Activated T-cell treated with anti-CD3 and anti-CD28 coated beads, Interleukin-2, amount 50 U/mL, for 4 hours (primary cell): ENCODE measurements around the gene ALDH3A2. TPM values are rescaled to one million over a fixed set of nuclear protein-coding genes. Genes with fewer than 3 reads are reported as not detected.
A peak's percentile ranks its signal among the peaks of the same experiment; 100 is the strongest.

Experiments used
- ATAC-seq, 2 donors: fragments of 200-7000 bp; cut with Tn5 transposase; one replicate each; pipeline ENCODE4 v1.10.0; 2021
- DNase-seq: peaks from one replicate; pipeline ENCODE4 v3.0.0-alpha.2; 2020
- H3K27me3 Mint-ChIP-seq: one replicate; pipeline ENCODE4 v1.8.0; 2021; ENCODE audit warnings: low read depth, mixed read lengths
- H3K36me3 Mint-ChIP-seq: one replicate; pipeline ENCODE4 v1.8.0; 2022; ENCODE audit warnings: mixed read lengths; ENCODE audit not compliant: insufficient read depth
- H3K4me1 Mint-ChIP-seq: one replicate; pipeline ENCODE4 v1.8.0; 2021; ENCODE audit warnings: low read depth, mixed read lengths
- H3K4me3 Mint-ChIP-seq: one replicate; pipeline ENCODE4 v1.8.0; 2021; ENCODE audit warnings: mild to moderate bottlenecking, moderate library complexity, mixed read lengths
- H3K9me3 Mint-ChIP-seq: one replicate; pipeline ENCODE4 v1.8.0; 2021; ENCODE audit warnings: mixed read lengths
- total RNA-seq, 3 donors: library from RNA; stranded (reverse); gene quantifications; one replicate each; pipeline ENCODE4 v1.2.1, GENCODE V29; 2021

ALDH3A2 gene
- total RNA-seq, 3 donors from 2014 or later: 19.1 to 22.1 (median 19.5) TPM

DNA sequence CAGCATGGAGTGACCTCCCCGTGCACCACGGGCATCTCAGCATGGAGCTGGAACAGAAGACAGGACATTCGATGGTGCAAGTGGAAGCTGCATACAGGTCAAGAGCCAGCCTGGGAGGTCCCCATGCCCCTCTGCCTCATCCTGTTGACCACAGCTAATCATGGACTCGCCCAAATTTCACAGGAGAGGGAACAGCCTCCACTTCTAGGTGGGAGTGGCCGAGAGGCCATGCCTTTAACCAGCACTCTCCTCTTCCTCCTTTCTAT is 71.6 kb downstream of the ALDH3A2 start:
- DNase-seq: no peak
- no peaks in the 10 kb centered on the region for H3K9me3 Mint-ChIP-seq
- H3K4me1 Mint-ChIP-seq: peaks cover 13% of the 10 kb centered on the region
- H3K4me3 Mint-ChIP-seq: no peak overlapping the region
- no peak for ATAC-seq
- no peaks in the 10 kb centered on the region for H3K27me3 Mint-ChIP-seq
- no peaks in the 10 kb centered on the region for H3K36me3 Mint-ChIP-seq

DNA sequence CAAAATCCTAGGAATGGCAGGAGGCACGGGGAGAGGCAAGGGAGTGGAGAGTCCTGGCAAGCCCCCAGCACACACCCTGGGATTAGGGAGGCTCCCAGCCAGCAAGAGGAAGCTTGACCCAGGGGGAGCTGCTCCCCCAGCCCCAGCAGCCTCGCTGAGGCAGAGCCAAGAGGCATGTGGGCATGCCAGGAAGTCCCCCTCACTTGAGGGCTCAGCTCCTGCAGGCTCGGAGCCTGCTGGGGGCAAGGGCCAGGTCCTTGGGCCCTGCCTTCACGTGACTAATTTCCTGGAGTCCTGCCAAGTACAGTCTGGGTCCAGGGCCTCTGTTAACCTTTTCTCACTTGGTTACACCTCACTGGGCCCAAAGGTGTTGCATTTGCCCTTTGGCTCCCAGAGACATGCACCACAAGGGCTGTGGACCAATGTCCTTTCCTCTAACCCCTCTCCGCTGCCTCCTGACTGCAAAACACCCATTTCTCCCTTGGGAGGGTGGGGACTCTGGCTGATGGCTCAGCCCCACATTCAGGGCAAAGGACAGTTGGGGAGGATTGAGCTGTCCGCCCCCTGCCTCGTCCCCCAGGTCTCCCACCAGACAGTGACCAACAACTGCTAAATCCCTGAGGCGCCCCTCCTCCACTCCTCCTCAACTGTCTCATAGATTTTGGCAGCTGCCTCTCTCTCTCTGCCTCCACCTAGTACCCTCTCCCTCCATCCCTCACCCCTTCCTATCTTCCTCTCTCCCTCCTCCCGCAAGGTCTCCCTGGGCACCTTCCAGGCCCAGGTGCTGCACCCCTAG is 72.3 kb downstream of the ALDH3A2 start:
- no peak for ATAC-seq

DNA sequence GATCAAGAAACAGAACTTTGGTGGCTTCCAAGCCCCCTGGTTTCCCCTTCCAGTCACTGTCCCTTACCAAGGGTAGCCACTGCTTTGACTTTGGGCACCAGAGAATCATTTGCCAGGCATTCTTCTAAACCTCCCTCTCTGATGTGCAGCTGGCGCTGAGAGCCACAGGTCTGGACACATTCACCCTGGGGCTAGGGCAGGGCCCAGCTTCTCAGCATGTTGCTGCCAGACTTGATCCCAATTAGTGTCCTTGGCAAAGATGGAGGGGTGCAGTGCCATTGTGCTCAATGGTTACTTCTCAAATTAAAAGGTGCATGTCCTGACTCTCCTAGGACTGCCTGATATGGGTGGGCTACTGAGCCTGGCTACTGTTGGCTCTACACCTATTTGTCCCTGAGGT is 75.4 kb downstream of the ALDH3A2 start:
- H3K4me1 Mint-ChIP-seq: peaks cover 19% of the 10 kb centered on the region
- DNase-seq (no peak), ATAC-seq (peak; percentile 8 to 32)
- H3K9me3 Mint-ChIP-seq: no peaks in the 10 kb centered on the region
- peak overlapping the region; percentile 48 for H3K4me3 Mint-ChIP-seq
- no peaks in the 10 kb centered on the region for H3K27me3 Mint-ChIP-seq
- H3K36me3 Mint-ChIP-seq: no peaks in the 10 kb centered on the region

More for the DNA sequence above, 72.3 kb downstream of the ALDH3A2 start:
- DNase-seq: peak; percentile 3
- Mint-ChIP-seq H3K4me3 (no peak overlapping the region), H3K4me1 (peaks cover 19% of the 10 kb centered on the region), H3K9me3 (no peaks in the 10 kb centered on the region), H3K27me3 (no peaks in the 10 kb centered on the region), H3K36me3 (no peaks in the 10 kb centered on the region)

DNA sequence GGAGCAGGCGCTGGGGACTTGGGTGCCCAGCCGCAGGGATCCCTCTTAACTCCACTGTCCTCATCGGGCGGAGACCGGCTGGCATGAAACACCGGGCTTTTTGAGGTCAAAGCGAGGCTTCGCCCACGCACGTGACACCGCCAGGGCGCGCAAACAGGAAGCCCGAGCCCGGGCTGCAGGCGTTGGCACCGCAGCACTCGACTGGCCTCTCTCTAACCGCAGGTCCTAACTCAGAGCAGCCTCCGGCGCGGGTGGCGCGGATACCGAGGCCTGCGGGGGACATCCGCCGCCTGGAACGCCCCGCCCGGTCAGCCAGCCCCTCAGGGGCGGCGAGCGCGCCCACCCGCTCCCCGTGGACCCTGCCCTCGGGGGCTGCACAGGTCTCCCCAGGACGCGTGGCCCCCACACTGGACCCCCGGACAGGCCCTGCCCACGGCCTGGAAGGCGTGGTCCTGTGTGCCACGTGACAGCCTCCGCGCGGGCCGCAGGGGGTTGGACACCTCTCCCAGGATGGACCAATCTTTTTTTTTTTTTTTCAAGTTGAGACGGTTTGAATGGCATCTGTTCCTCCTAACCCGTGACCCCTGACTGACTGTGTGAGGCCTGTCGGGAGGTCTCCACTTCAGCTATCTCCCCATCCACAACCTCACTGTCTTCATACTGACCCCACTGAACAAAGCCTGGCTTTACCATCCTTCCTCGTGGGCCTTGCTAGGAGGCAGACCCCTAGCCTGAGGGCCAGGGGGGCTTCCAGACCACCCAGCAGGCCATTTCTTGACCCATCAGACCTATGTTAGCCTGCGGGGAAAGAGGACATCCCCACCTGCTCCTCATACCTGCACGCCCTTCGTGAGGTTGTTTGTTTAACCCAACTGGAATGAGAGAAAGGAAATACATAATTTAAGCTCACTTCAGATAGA is 76.2 kb downstream of the ALDH3A2 start:
- Mint-ChIP-seq H3K4me3 (peak overlapping the region; percentile 62), H3K36me3 (no peaks in the 10 kb centered on the region), H3K9me3 (no peaks in the 10 kb centered on the region), H3K27me3 (no peaks in the 10 kb centered on the region), H3K4me1 (peaks cover 19% of the 10 kb centered on the region)
- ATAC-seq (peak; percentile 74 to 84), DNase-seq (peak; percentile 36)

DNA sequence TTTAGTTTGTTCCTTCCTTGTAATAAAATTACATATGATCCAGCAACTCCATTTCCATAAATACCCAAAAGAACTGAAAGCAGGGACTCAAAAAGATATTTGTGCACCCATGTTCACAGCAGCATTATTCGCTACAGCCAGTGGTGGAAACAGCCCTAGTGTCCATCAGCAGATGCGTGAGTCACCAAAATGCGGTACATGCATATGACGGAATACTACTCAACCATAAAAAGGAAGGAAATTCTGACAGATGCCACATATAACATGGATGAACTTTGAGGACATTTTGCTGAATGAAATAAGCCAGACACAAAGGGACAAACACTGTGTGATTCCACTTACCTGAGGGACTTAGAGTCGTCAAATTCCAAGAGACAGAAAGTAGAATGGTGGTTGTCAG is 76.9 kb downstream of the ALDH3A2 start:
- H3K27me3 Mint-ChIP-seq: no peaks in the 10 kb centered on the region
- no peak for ATAC-seq
- no peaks in the 10 kb centered on the region for H3K9me3 Mint-ChIP-seq
- DNase-seq: no peak
- no peaks in the 10 kb centered on the region for H3K36me3 Mint-ChIP-seq
- H3K4me3 Mint-ChIP-seq: peak overlapping the region; percentile 62
- H3K4me1 Mint-ChIP-seq: peaks cover 19% of the 10 kb centered on the region

DNA sequence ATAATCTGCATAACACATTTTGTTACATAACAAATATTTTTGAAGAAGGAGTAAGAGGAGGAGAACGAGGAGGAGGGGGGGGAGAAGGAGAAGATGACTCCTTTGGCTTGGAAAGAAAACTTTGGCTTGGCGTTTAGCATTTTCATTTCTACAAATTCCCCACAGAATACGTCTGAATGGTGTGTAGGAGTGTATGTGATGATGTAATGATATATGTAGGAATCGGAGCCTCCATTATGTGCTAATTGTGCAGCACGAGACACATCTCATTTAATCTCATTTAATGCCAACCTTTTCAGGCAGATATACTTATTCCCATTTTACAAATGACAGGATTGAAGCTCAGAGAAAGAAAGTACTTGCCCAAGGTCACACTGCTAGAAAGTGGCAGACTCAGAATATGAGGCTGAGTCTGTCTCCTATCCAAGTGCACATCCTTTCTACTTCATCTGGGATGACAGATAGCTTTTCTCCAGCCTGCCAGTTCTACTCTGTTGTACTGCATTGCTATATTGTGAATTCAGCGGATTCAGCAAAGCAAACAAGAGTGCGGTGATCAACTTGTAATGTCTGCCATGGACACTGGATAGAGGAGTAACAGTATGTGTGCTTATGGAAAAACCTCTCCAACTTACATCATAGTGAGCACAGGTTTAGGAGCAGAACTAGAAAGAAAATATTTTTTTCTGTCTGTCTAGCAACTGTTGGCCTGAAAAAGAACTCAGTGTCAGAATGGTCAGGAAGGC is 78.3 kb downstream of the ALDH3A2 start:
- H3K4me3 Mint-ChIP-seq: no peak overlapping the region
- no peaks in the 10 kb centered on the region for H3K36me3 Mint-ChIP-seq
- no peaks in the 10 kb centered on the region for H3K9me3 Mint-ChIP-seq
- H3K4me1 Mint-ChIP-seq: peaks cover 19% of the 10 kb centered on the region
- no peak for DNase-seq
- H3K27me3 Mint-ChIP-seq: no peaks in the 10 kb centered on the region
- no peak for ATAC-seq

Other genes with a start within 250 kb of the ALDH3A2 start
- under 1 TPM in 2 of 3 donors, not detected in 1; 0.18 to 0.30 TPM for gene RNF112, start 237.5 kb upstream of the ALDH3A2 start, total RNA-seq
- under 1 TPM; 0.28 to 0.58 (median 0.54) TPM for gene SLC47A1, start 114.9 kb upstream of the ALDH3A2 start, total RNA-seq
- not detected for gene SLC47A2, start 67.8 kb downstream of the ALDH3A2 start, total RNA-seq
- not detected for gene ALDH3A1, start 99.5 kb downstream of the ALDH3A2 start, total RNA-seq
- gene ULK2, start 219.2 kb downstream of the ALDH3A2 start, total RNA-seq: 1 to 10 TPM; 4.5 to 6.9 (median 6.1) TPM